ENCODE results near the gene BCL11A. TPM values are rescaled to one million over a fixed set of nuclear protein-coding genes. Genes with fewer than 3 reads are reported as not detected.
A peak's percentile ranks its signal among the peaks of the same experiment; 100 is the strongest.

Gene BCL11A
- total RNA-seq, 1 experiment from 2014 or later = 1.3 TPM

GRCh38 chr2:60550178-60550983 is 3.1 kb downstream of the BCL11A start:
- peak; percentile 78 for DNase-seq (ENCODE audit: low spot score)

GRCh38 chr2:60549928-60550177 is 3.6 kb downstream of the BCL11A start:
- BruUV-seq (replicated peaks) = no TSS peak
- TF ChIP-seq CTCF (conservative IDR thresholded peaks at IDR 0.05; ENCODE audit: low read depth, low read length) = no peak
- TF ChIP-seq EZH2 (IDR thresholded peaks at IDR 0.05; ENCODE audit: borderline replicate concordance, low read depth, low read length, poor library complexity, severe bottlenecking) = no peak
- Histone ChIP-seq H3K27ac (ENCODE audit: low read depth, low read length, poor library complexity, severe bottlenecking) (peak overlapping the region; percentile 29), H3K27me3 (replicated peaks; ENCODE audit: insufficient read depth, low read depth, low read length, poor library complexity) (peaks cover 99% of the 10 kb centered on the region), H3K4me3 (ENCODE audit: low read depth, low read length, poor library complexity, severe bottlenecking) (peak overlapping the region; percentile 57), H3K4me1 (ENCODE audit: insufficient read depth, low read length, poor library complexity, severe bottlenecking) (peaks cover 24% of the 10 kb centered on the region), H3K36me3 (ENCODE audit: insufficient read depth, low read length, poor library complexity, severe bottlenecking) (no peaks in the 10 kb centered on the region), H3K9me3 (ENCODE audit: low read depth, low read length, poor library complexity, severe bottlenecking) (no peaks in the 10 kb centered on the region)
- DNase-seq (ENCODE audit: low spot score) = no peak
- ChIA-PET POLR2A (ENCODE audit: low non-redundant PET) (no interaction called here), CTCF (interaction anchor here (0.6 to 1.2 kb wide), 3 partner anchors 10 to 1524 kb away, joined by 3 to 8 read pairs (median 3); no protein-coding TSS in a partner anchor)
- intact Hi-C loops (cut with micrococcal nuclease; ENCODE audit: unreplicated experiment) = loop anchor here (5.0 to 10.0 kb wide), 3 partner anchors 1248 to 1785 kb away; no protein-coding TSS in a partner anchor

More at GRCh38 chr2:60550178-60550983, 3.1 kb downstream of the BCL11A start:
- TF ChIP-seq CTCF (conservative IDR thresholded peaks at IDR 0.05; ENCODE audit: low read depth, low read length) = peak; percentile 75
- no peak for TF ChIP-seq EZH2 (IDR thresholded peaks at IDR 0.05; ENCODE audit: borderline replicate concordance, low read depth, low read length, poor library complexity, severe bottlenecking)
- H3K27me3 ChIP-seq (replicated peaks; ENCODE audit: insufficient read depth, low read depth, low read length, poor library complexity) = peaks cover 98% of the 10 kb centered on the region
- POLR2A ChIA-PET (ENCODE audit: low non-redundant PET) = no interaction called here
- peaks cover 27% of the 10 kb centered on the region for H3K4me1 ChIP-seq (ENCODE audit: insufficient read depth, low read length, poor library complexity, severe bottlenecking)
- BruUV-seq (replicated peaks) = no TSS peak
- H3K27ac ChIP-seq (ENCODE audit: low read depth, low read length, poor library complexity, severe bottlenecking) = peak overlapping the region; percentile 29
- CTCF ChIA-PET = interaction anchor here (0.6 to 1.2 kb wide), 4 partner anchors 11 to 1525 kb away, joined by 3 to 13 read pairs (median 6); no protein-coding TSS in a partner anchor
- intact Hi-C loops (cut with micrococcal nuclease; ENCODE audit: unreplicated experiment) = loop anchor here (5.0 to 10.0 kb wide), 3 partner anchors 1248 to 1786 kb away; no protein-coding TSS in a partner anchor
- H3K9me3 ChIP-seq (ENCODE audit: low read depth, low read length, poor library complexity, severe bottlenecking) = no peaks in the 10 kb centered on the region
- no peaks in the 10 kb centered on the region for H3K36me3 ChIP-seq (ENCODE audit: insufficient read depth, low read length, poor library complexity, severe bottlenecking)
- peak overlapping the region; percentile 57 for H3K4me3 ChIP-seq (ENCODE audit: low read depth, low read length, poor library complexity, severe bottlenecking)

- H3K4me1 ChIP-seq (ENCODE audit: insufficient read depth, low read length, poor library complexity, severe bottlenecking) = peaks cover 21% of the 10 kb centered on the region
- TF ChIP-seq CTCF (conservative IDR thresholded peaks at IDR 0.05; ENCODE audit: low read depth, low read length) = no peak
- TF ChIP-seq EZH2 (IDR thresholded peaks at IDR 0.05; ENCODE audit: borderline replicate concordance, low read depth, low read length, poor library complexity, severe bottlenecking) = peak; percentile 74
- CTCF ChIA-PET = interaction anchor here (0.6 to 1.2 kb wide), 3 partner anchors 10 to 1524 kb away, joined by 3 to 8 read pairs (median 3); no protein-coding TSS in a partner anchor
- peak; percentile 29 for DNase-seq (ENCODE audit: low spot score)
- H3K9me3 ChIP-seq (ENCODE audit: low read depth, low read length, poor library complexity, severe bottlenecking) = no peaks in the 10 kb centered on the region
- BruUV-seq (replicated peaks) = no TSS peak
- peaks cover 98% of the 10 kb centered on the region for H3K27me3 ChIP-seq (replicated peaks; ENCODE audit: insufficient read depth, low read depth, low read length, poor library complexity)
- H3K36me3 ChIP-seq (ENCODE audit: insufficient read depth, low read length, poor library complexity, severe bottlenecking) = no peaks in the 10 kb centered on the region
- H3K27ac ChIP-seq (ENCODE audit: low read depth, low read length, poor library complexity, severe bottlenecking) = peak overlapping the region; percentile 29
- peak overlapping the region; percentile 57 for H3K4me3 ChIP-seq (ENCODE audit: low read depth, low read length, poor library complexity, severe bottlenecking)
- intact Hi-C loops (cut with micrococcal nuclease; ENCODE audit: unreplicated experiment) = no loop called here
- POLR2A ChIA-PET (ENCODE audit: low non-redundant PET) = no interaction called here
Observed at GRCh38 chr2:60549238-60549927, 4.1 kb downstream of the BCL11A start.

Data from A673 (cell line).